ENCODE results near the gene AK6.

GRCh38 chr5:69312459-69313160 is 56.7 kb downstream of the AK6 start:
- TF ChIP-seq CTCF (conservative IDR thresholded peaks at IDR 0.05; ENCODE audit: low read depth, low read length) (no peak), EZH2 (IDR thresholded peaks at IDR 0.05; ENCODE audit: low read length, unreplicated experiment) (no peak), EZH2phosphoT487 (IDR thresholded peaks at IDR 0.05; ENCODE audit: borderline replicate concordance, low read length) (no peak)

All from PC-3 (cell line).